SK-N-SH (cell line): ENCODE measurements around the gene B4GALNT4.
"Not testable (repeated sequence)": the region's sequence is repeated elsewhere in the genome, so short reads cannot be mapped to it uniquely, and the experiment has no call there.

Source experiments
- EZH2phosphoT487 ChIP-seq: fragments of 200-600 bp; sonication (generic); IDR thresholded peaks from 2 replicates; pipeline ENCODE4 v1.6.1; 2017; ENCODE audit warnings: low read depth, mixed run types, mild to moderate bottlenecking, antibody characterized with exemption, moderate library complexity, borderline replicate concordance
- JUND ChIP-seq: IDR thresholded peaks from 2 replicates; pipeline ENCODE4 v1.4.0; 2012
- MEF2A ChIP-seq: IDR thresholded peaks from 2 replicates; pipeline ENCODE4 v1.4.0; 2012; ENCODE audit warnings: low read depth, borderline replicate concordance
- NFIC ChIP-seq: IDR thresholded peaks from 2 replicates; pipeline ENCODE4 v1.4.0; 2012; ENCODE audit warnings: borderline replicate concordance
- RAD21 ChIP-seq: IDR thresholded peaks from 2 replicates; pipeline ENCODE4 v1.6.1; 2012; ENCODE audit warnings: mild to moderate bottlenecking, low read length
- RFX5 ChIP-seq: IDR thresholded peaks from 2 replicates; pipeline ENCODE4 v1.6.1; 2012; ENCODE audit warnings: mild to moderate bottlenecking, improper control_type of control experiment, low read length
- TF ChIP-seq, protein P1 (sequence below): fragments of 200-600 bp; sonication (generic); IDR thresholded peaks from 2 replicates; pipeline ENCODE4 v1.6.1; 2017; ENCODE audit warnings: antibody characterized with exemption, mild to moderate bottlenecking, moderate library complexity
- TF ChIP-seq, protein P2 (sequence below): IDR thresholded peaks from 2 replicates; pipeline ENCODE4; 2012
- TF ChIP-seq, protein P3 (sequence below): IDR thresholded peaks from 2 replicates; pipeline ENCODE4 v1.4.0; 2012; ENCODE audit warnings: low read depth
- TF ChIP-seq, protein P4 (sequence below): fragments of 150-350 bp; IDR thresholded peaks from 2 replicates; pipeline ENCODE4 v1.6.1; 2017; ENCODE audit warnings: antibody characterized with exemption, low read length, low read depth, borderline replicate concordance
- TF ChIP-seq, protein P5 (sequence below): IDR thresholded peaks from 2 replicates; pipeline ENCODE4 v1.4.0; 2012; ENCODE audit warnings: low read depth, borderline replicate concordance

DNA sequence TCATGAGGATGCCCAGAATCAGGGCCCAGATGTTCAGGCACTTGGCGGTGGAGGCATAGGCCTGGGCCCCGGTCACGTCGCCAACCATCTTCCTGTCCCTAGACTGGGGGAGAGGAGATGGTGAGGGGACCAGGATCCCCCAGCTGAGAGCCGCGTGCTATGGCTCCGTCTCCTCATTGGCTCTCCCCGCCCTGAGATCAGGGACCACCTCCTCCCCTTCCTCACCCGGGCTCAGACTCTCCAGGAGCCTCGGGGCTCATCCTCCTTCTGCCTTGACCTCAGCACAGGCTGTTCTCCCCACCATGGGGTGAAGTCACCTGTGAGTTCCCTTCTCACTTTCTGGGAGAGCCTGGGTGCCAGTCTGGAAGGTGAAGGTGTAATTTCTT lies 49.4 kb upstream of the B4GALNT4 start:
- not testable (repeated sequence) for TF ChIP-seq MEF2A, JUND, NFIC, RAD21, RFX5, EZH2phosphoT487
- TF ChIP-seq, protein P1, sequence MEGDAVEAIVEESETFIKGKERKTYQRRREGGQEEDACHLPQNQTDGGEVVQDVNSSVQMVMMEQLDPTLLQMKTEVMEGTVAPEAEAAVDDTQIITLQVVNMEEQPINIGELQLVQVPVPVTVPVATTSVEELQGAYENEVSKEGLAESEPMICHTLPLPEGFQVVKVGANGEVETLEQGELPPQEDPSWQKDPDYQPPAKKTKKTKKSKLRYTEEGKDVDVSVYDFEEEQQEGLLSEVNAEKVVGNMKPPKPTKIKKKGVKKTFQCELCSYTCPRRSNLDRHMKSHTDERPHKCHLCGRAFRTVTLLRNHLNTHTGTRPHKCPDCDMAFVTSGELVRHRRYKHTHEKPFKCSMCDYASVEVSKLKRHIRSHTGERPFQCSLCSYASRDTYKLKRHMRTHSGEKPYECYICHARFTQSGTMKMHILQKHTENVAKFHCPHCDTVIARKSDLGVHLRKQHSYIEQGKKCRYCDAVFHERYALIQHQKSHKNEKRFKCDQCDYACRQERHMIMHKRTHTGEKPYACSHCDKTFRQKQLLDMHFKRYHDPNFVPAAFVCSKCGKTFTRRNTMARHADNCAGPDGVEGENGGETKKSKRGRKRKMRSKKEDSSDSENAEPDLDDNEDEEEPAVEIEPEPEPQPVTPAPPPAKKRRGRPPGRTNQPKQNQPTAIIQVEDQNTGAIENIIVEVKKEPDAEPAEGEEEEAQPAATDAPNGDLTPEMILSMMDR = not testable (repeated sequence)
- TF ChIP-seq, protein P2, sequence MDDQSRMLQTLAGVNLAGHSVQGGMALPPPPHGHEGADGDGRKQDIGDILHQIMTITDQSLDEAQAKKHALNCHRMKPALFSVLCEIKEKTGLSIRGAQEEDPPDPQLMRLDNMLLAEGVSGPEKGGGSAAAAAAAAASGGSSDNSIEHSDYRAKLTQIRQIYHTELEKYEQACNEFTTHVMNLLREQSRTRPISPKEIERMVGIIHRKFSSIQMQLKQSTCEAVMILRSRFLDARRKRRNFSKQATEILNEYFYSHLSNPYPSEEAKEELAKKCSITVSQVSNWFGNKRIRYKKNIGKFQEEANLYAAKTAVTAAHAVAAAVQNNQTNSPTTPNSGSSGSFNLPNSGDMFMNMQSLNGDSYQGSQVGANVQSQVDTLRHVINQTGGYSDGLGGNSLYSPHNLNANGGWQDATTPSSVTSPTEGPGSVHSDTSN = not testable (repeated sequence)
- TF ChIP-seq, protein P3, sequence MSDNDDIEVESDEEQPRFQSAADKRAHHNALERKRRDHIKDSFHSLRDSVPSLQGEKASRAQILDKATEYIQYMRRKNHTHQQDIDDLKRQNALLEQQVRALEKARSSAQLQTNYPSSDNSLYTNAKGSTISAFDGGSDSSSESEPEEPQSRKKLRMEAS = not testable (repeated sequence)
- TF ChIP-seq, protein P4, sequence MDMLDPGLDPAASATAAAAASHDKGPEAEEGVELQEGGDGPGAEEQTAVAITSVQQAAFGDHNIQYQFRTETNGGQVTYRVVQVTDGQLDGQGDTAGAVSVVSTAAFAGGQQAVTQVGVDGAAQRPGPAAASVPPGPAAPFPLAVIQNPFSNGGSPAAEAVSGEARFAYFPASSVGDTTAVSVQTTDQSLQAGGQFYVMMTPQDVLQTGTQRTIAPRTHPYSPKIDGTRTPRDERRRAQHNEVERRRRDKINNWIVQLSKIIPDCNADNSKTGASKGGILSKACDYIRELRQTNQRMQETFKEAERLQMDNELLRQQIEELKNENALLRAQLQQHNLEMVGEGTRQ = not testable (repeated sequence)
- TF ChIP-seq, protein P5, sequence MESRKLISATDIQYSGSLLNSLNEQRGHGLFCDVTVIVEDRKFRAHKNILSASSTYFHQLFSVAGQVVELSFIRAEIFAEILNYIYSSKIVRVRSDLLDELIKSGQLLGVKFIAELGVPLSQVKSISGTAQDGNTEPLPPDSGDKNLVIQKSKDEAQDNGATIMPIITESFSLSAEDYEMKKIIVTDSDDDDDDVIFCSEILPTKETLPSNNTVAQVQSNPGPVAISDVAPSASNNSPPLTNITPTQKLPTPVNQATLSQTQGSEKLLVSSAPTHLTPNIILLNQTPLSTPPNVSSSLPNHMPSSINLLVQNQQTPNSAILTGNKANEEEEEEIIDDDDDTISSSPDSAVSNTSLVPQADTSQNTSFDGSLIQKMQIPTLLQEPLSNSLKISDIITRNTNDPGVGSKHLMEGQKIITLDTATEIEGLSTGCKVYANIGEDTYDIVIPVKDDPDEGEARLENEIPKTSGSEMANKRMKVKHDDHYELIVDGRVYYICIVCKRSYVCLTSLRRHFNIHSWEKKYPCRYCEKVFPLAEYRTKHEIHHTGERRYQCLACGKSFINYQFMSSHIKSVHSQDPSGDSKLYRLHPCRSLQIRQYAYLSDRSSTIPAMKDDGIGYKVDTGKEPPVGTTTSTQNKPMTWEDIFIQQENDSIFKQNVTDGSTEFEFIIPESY = not testable (repeated sequence)
